Smooth muscle cell of the pulmonary artery (primary cell): Measurements from ENCODE around the gene ANKRD1. TPM values are rescaled to one million over a fixed set of nuclear protein-coding genes. Genes with fewer than 3 reads are reported as not detected.

Source experiments
- total RNA-seq: library from RNA; depleted of rRNA; stranded (reverse); fragments of >200 nt; gene quantifications from 2 replicates; pipeline ENCODE4 v1.2.3, GENCODE V29; 2014

ANKRD1 gene
- total RNA-seq = 23.2 and 24.2 TPM in 2 replicates

DNA sequence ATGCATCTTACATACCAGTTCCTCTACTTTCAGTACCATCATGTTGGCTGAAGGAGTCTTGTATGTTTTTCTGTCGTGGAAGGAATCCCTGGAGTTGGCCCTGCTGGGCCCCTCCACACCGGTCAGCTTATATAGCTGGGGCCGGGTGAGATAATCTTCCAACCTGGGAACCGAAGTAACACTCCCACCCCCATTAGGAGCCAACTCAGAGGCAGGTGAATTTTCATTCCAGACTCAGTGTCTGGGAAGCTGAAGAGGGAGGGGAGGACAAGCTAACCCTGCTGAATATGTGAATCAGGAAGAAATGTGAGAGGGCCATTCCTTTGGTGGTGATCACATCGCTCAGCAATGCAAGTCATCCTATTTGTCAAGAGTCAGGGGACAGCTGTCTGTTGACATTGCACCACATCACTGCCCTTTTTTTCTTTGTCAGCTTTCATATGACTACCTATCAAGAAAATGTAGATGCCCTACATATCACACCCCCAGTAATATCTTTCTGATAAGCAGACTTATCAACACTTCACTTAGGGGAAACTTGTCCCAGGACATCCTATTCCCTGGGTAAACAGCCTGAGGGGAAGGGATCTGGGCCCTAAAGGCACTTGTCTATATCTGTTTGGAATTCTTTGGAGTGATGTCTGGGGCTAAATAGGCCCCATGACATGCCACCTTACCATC, at the start of gene ANKRD1:
Gene ANKRD1, minus strand, starts transcription at position 102 of the 681 bp plus-strand sequence. Its CDS starts 60 bp downstream, at position 42.

DNA sequence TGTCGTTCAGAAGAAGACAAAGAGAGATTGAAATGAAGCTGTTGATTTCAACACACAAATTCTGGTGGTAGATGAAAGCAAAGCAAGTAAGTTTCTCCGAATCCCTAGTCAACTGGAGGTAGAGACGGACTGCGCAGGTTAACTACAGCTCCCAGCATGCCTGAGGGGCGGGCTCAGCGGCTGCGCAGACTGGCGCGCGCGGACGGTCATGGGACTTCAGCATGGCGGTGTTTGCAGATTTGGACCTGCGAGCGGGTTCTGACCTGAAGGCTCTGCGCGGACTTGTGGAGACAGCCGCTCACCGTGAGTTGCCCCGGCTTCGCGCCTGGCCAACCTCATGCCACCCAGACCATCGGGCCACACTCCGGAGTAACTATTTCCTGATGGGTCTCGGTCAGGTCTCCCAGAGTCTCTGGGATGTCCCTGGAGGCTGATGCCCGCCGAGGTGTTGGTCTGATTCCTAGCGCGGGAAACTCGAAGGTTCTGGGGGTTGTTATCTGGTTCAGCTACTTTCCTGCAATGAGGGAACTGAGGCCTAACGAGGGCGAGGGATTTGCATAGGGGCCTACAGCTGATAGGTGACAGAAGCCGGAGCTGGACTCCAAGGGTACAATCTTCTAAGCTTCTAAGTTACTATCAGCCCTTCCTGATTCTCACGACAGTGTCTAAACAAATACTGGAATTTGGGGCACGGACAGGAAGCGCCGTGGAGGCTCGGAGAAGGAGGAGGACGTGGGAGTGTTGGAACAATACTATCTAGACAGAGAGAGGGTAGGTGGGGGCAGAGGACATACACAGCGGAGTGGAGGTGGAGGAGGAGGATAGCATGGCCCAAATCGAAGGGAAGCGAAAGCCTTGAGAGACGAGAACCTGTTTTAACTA, 48.9 kb downstream of the ANKRD1 start, which contains the start of gene RPP30:
Gene RPP30, plus strand, starts transcription at position 209 of the 882 bp plus-strand sequence. Its CDS starts 13 bp downstream, at position 222.

Other genes with a start within 250 kb of the ANKRD1 start
- 6.0 and 21.2 TPM in 2 replicates for gene HTR7, start 63.0 kb downstream of the ANKRD1 start, total RNA-seq
- 23.1 and 30.6 TPM in 2 replicates for gene RPP30, start 49.1 kb downstream of the ANKRD1 start, total RNA-seq